CD1c-positive myeloid dendritic cell (primary cell): ENCODE results near the gene MLST8.
A peak's percentile ranks its signal among the peaks of the same experiment; 100 is the strongest.

Experiments
- DNase-seq: peaks from one replicate; pipeline ENCODE4 v3.0.0-alpha.2; 2016; ENCODE audit errors: extremely low spot score

MLST8 gene

GRCh38 chr16:2173366-2173765 lies 31.9 kb upstream of the MLST8 start:
- DNase-seq: no peak

GRCh38 chr16:2173916-2174315 lies 31.3 kb upstream of the MLST8 start:
- DNase-seq: no peak

- no peak for DNase-seq
These were observed 30.7 kb upstream of the MLST8 start for GRCh38 chr16:2174396-2175131.

GRCh38 chr16:2175454-2175853 lies 29.8 kb upstream of the MLST8 start:
- DNase-seq: no peak

GRCh38 chr16:2176047-2176446 lies 29.2 kb upstream of the MLST8 start:
- DNase-seq: no peak

- DNase-seq: no peak
These were observed 28.2 kb upstream of the MLST8 start for GRCh38 chr16:2177101-2177500.

GRCh38 chr16:2177561-2177960 lies 27.7 kb upstream of the MLST8 start:
- DNase-seq: no peak

GRCh38 chr16:2178321-2179106 lies 26.7 kb upstream of the MLST8 start:
- DNase-seq: peak; percentile 41

- no peak for DNase-seq
These were observed 26.1 kb upstream of the MLST8 start for GRCh38 chr16:2179107-2179501.

- DNase-seq: no peak
These were observed 25.7 kb upstream of the MLST8 start for GRCh38 chr16:2179576-2179975.

GRCh38 chr16:2180461-2180860 lies 24.8 kb upstream of the MLST8 start:
- DNase-seq: no peak

GRCh38 chr16:2180962-2181923 lies 24.0 kb upstream of the MLST8 start:
- no peak for DNase-seq

GRCh38 chr16:2181952-2182351 lies 23.3 kb upstream of the MLST8 start:
- DNase-seq: no peak

- no peak for DNase-seq
These were observed 21.6 kb upstream of the MLST8 start for GRCh38 chr16:2183671-2184070.

GRCh38 chr16:2184346-2184745 lies 20.9 kb upstream of the MLST8 start:
- DNase-seq: no peak

GRCh38 chr16:2184962-2185361 lies 20.3 kb upstream of the MLST8 start:
- DNase-seq: no peak

GRCh38 chr16:2186064-2186463 lies 19.2 kb upstream of the MLST8 start:
- no peak for DNase-seq

GRCh38 chr16:2186505-2186904 lies 18.7 kb upstream of the MLST8 start:
- DNase-seq: no peak

GRCh38 chr16:2187212-2187611 lies 18.0 kb upstream of the MLST8 start:
- no peak for DNase-seq

- no peak for DNase-seq
These were observed 16.9 kb upstream of the MLST8 start for GRCh38 chr16:2188395-2188794.

GRCh38 chr16:2189252-2189893 lies 15.9 kb upstream of the MLST8 start:
- DNase-seq: no peak
